Activated T-helper 1 cell treated with anti-CD3 and anti-CD28 coated beads, Interleukin-12 subunit alpha, Interleukin-12 subunit beta, Interleukin-2, Interleukin-4 antibody, amounts not matched to agents 30 ng/mL and 10 ng/mL and 1 ng/mL, durations not matched to agents 14 hours and 24 hours and 36 hours (primary cell): ENCODE measurements around the gene COL1A2. TPM values are rescaled to one million over a fixed set of nuclear protein-coding genes. Genes with fewer than 3 reads are reported as not detected.

Source experiments
- DNase-seq: peaks from one replicate; pipeline ENCODE4 v3.0.0; 2021; ENCODE audit warnings: low spot score
- H3K27ac Mint-ChIP-seq: one replicate; pipeline ENCODE4 v1.8.0; 2021; ENCODE audit warnings: mild to moderate bottlenecking, mixed read lengths
- H3K27me3 Mint-ChIP-seq: one replicate; pipeline ENCODE4 v1.8.0; 2022; ENCODE audit warnings: mild to moderate bottlenecking, moderate library complexity, mixed read lengths; ENCODE audit not compliant: insufficient read depth
- H3K36me3 Mint-ChIP-seq: one replicate; pipeline ENCODE4 v1.8.0; 2021; ENCODE audit warnings: low read depth, mixed read lengths
- H3K4me1 Mint-ChIP-seq: one replicate; pipeline ENCODE4 v1.8.0; 2021; ENCODE audit warnings: low read depth, mixed read lengths
- H3K4me3 Mint-ChIP-seq: one replicate; pipeline ENCODE4 v1.8.0; 2021; ENCODE audit warnings: mild to moderate bottlenecking, moderate library complexity, mixed read lengths
- H3K9me3 Mint-ChIP-seq: one replicate; pipeline ENCODE4 v1.8.0; 2021; ENCODE audit warnings: mixed read lengths
- intact Hi-C: fragments of 100-400 bp; cut with micrococcal nuclease; formaldehyde crosslinking; loops from one replicate; pipeline ENCODE4 v1.15.1; 2024
- total RNA-seq: library from RNA; stranded (reverse); gene quantifications from 2 replicates; pipeline ENCODE4 v1.2.3, GENCODE V29; 2022

The COL1A2 gene
- total RNA-seq, 1 donor from 2014 or later, result 10.2 TPM

- DNase-seq, result no peak
- peaks cover 11% of the 10 kb centered on the region for H3K27me3 Mint-ChIP-seq
- no peak overlapping the region for H3K27ac Mint-ChIP-seq
- no peaks in the 10 kb centered on the region for H3K36me3 Mint-ChIP-seq
- H3K4me1 Mint-ChIP-seq, result no peaks in the 10 kb centered on the region
- no peak overlapping the region for H3K4me3 Mint-ChIP-seq
- H3K9me3 Mint-ChIP-seq, result no peaks in the 10 kb centered on the region
- intact Hi-C loops, result no loop called here
These were observed 26.7 kb upstream of the COL1A2 start for GRCh38 chr7:94367949-94368348.

- Mint-ChIP-seq H3K27ac (no peak overlapping the region), H3K27me3 (peaks cover 11% of the 10 kb centered on the region), H3K9me3 (no peaks in the 10 kb centered on the region), H3K36me3 (no peaks in the 10 kb centered on the region), H3K4me1 (no peaks in the 10 kb centered on the region), H3K4me3 (no peak overlapping the region)
- no peak for DNase-seq
- intact Hi-C loops, result no loop called here
These were observed 26.3 kb upstream of the COL1A2 start for GRCh38 chr7:94368371-94368791.

GRCh38 chr7:94374231-94374630 is 20.5 kb upstream of the COL1A2 start:
- H3K27ac Mint-ChIP-seq, result no peak overlapping the region
- intact Hi-C loops, result no loop called here
- H3K9me3 Mint-ChIP-seq, result no peaks in the 10 kb centered on the region
- DNase-seq, result no peak
- H3K27me3 Mint-ChIP-seq, result peaks cover 7% of the 10 kb centered on the region
- H3K4me1 Mint-ChIP-seq, result peaks cover 3% of the 10 kb centered on the region
- no peak overlapping the region for H3K4me3 Mint-ChIP-seq
- no peaks in the 10 kb centered on the region for H3K36me3 Mint-ChIP-seq

- DNase-seq, result no peak
- Mint-ChIP-seq H3K36me3 (no peaks in the 10 kb centered on the region), H3K4me1 (peaks cover 3% of the 10 kb centered on the region), H3K9me3 (no peaks in the 10 kb centered on the region), H3K27me3 (peaks cover 7% of the 10 kb centered on the region), H3K4me3 (no peak overlapping the region), H3K27ac (no peak overlapping the region)
- intact Hi-C loops, result no loop called here
These were observed 19.8 kb upstream of the COL1A2 start for GRCh38 chr7:94374721-94375566.

- no peak for DNase-seq
- peaks cover 7% of the 10 kb centered on the region for H3K27me3 Mint-ChIP-seq
- intact Hi-C loops, result no loop called here
These were observed 19.0 kb upstream of the COL1A2 start for GRCh38 chr7:94375691-94376090.

GRCh38 chr7:94376281-94376680 is 18.4 kb upstream of the COL1A2 start:
- no peak overlapping the region for H3K4me3 Mint-ChIP-seq
- H3K4me1 Mint-ChIP-seq, result peaks cover 3% of the 10 kb centered on the region
- no peak for DNase-seq
- H3K27me3 Mint-ChIP-seq, result peaks cover 7% of the 10 kb centered on the region
- no peaks in the 10 kb centered on the region for H3K36me3 Mint-ChIP-seq
- no peak overlapping the region for H3K27ac Mint-ChIP-seq
- H3K9me3 Mint-ChIP-seq, result no peaks in the 10 kb centered on the region
- intact Hi-C loops, result no loop called here

More at GRCh38 chr7:94375691-94376090, 19.0 kb upstream of the COL1A2 start:
- Mint-ChIP-seq H3K4me1 (peaks cover 3% of the 10 kb centered on the region), H3K27ac (no peak overlapping the region), H3K4me3 (no peak overlapping the region), H3K9me3 (no peaks in the 10 kb centered on the region), H3K36me3 (no peaks in the 10 kb centered on the region)

GRCh38 chr7:94378356-94378755 is 16.3 kb upstream of the COL1A2 start:
- Mint-ChIP-seq H3K4me1 (peaks cover 3% of the 10 kb centered on the region), H3K27me3 (peaks cover 5% of the 10 kb centered on the region), H3K27ac (no peak overlapping the region), H3K36me3 (no peaks in the 10 kb centered on the region), H3K4me3 (no peak overlapping the region), H3K9me3 (no peaks in the 10 kb centered on the region)
- intact Hi-C loops, result no loop called here
- no peak for DNase-seq

- Mint-ChIP-seq H3K4me1 (peaks cover 3% of the 10 kb centered on the region), H3K36me3 (no peaks in the 10 kb centered on the region), H3K27me3 (peaks cover 3% of the 10 kb centered on the region), H3K9me3 (no peaks in the 10 kb centered on the region), H3K27ac (no peak overlapping the region), H3K4me3 (no peak overlapping the region)
- intact Hi-C loops, result no loop called here
- DNase-seq, result no peak
These were observed 14.4 kb upstream of the COL1A2 start for GRCh38 chr7:94380264-94380663.

- H3K27me3 Mint-ChIP-seq, result peaks cover 3% of the 10 kb centered on the region
- intact Hi-C loops, result no loop called here
- no peak overlapping the region for H3K27ac Mint-ChIP-seq
- H3K9me3 Mint-ChIP-seq, result no peaks in the 10 kb centered on the region
- no peaks in the 10 kb centered on the region for H3K36me3 Mint-ChIP-seq
- H3K4me1 Mint-ChIP-seq, result no peaks in the 10 kb centered on the region
- H3K4me3 Mint-ChIP-seq, result no peak overlapping the region
- DNase-seq, result no peak
These were observed 12.6 kb upstream of the COL1A2 start for GRCh38 chr7:94382132-94382531.

- Mint-ChIP-seq H3K36me3 (no peaks in the 10 kb centered on the region), H3K9me3 (no peaks in the 10 kb centered on the region), H3K4me1 (no peaks in the 10 kb centered on the region), H3K27me3 (peaks cover 3% of the 10 kb centered on the region), H3K27ac (no peak overlapping the region), H3K4me3 (no peak overlapping the region)
- intact Hi-C loops, result no loop called here
- no peak for DNase-seq
These were observed 11.9 kb upstream of the COL1A2 start for GRCh38 chr7:94382746-94383145.

- H3K36me3 Mint-ChIP-seq, result no peaks in the 10 kb centered on the region
- no peaks in the 10 kb centered on the region for H3K4me1 Mint-ChIP-seq
- no peaks in the 10 kb centered on the region for H3K27me3 Mint-ChIP-seq
- intact Hi-C loops, result no loop called here
- no peak overlapping the region for H3K4me3 Mint-ChIP-seq
- no peak overlapping the region for H3K27ac Mint-ChIP-seq
- DNase-seq, result no peak
- no peaks in the 10 kb centered on the region for H3K9me3 Mint-ChIP-seq
These were observed 10.4 kb upstream of the COL1A2 start for GRCh38 chr7:94384315-94384714.

GRCh38 chr7:94386416-94386815 is 8.3 kb upstream of the COL1A2 start:
- DNase-seq, result no peak
- Mint-ChIP-seq H3K27ac (no peak overlapping the region), H3K27me3 (no peaks in the 10 kb centered on the region), H3K4me3 (no peak overlapping the region), H3K9me3 (no peaks in the 10 kb centered on the region), H3K4me1 (no peaks in the 10 kb centered on the region), H3K36me3 (no peaks in the 10 kb centered on the region)
- intact Hi-C loops, result no loop called here

- no peak overlapping the region for H3K27ac Mint-ChIP-seq
- H3K4me1 Mint-ChIP-seq, result peaks cover 21% of the 10 kb centered on the region
- no peaks in the 10 kb centered on the region for H3K36me3 Mint-ChIP-seq
- no peaks in the 10 kb centered on the region for H3K9me3 Mint-ChIP-seq
- H3K4me3 Mint-ChIP-seq, result no peak overlapping the region
- intact Hi-C loops, result no loop called here
- no peaks in the 10 kb centered on the region for H3K27me3 Mint-ChIP-seq
- DNase-seq, result no peak
These were observed 6.2 kb upstream of the COL1A2 start for GRCh38 chr7:94388540-94388939.

- Mint-ChIP-seq H3K27me3 (no peaks in the 10 kb centered on the region), H3K27ac (no peak overlapping the region), H3K9me3 (no peaks in the 10 kb centered on the region), H3K36me3 (no peaks in the 10 kb centered on the region), H3K4me3 (no peak overlapping the region), H3K4me1 (peaks cover 23% of the 10 kb centered on the region)
- no peak for DNase-seq
- intact Hi-C loops, result no loop called here
These were observed 5.3 kb upstream of the COL1A2 start for GRCh38 chr7:94389381-94389780.
